GM19099 (cell line): ENCODE results near the gene GALNT5.

Experiments used
- POLR2A ChIP-seq: IDR thresholded peaks from 3 replicates; pipeline ENCODE4 v1.6.1; 2011; ENCODE audit warnings: low read depth; ENCODE audit not compliant: insufficient read length; ENCODE audit errors: extremely low read depth

GALNT5 gene

DNA sequence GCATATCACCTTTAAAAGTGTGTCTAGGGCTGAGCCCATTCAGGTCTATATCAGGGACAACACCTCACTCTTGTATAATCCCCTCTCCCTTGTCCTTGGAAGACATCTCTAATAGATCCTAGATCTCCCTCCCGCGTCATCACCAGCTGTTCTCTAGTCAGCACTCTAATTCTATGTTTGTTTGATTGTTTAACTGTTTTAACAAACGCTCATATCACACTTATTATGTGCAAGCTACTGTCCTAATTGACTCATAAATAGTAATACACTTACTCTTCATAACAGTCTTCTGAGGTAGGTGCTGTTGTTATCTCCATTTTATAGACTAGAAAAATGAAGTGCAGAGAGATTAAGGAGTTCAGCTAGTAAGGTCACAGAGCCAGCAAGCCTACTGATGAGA, 69.7 kb downstream of the GALNT5 start:
- no peak for TF ChIP-seq POLR2A

DNA sequence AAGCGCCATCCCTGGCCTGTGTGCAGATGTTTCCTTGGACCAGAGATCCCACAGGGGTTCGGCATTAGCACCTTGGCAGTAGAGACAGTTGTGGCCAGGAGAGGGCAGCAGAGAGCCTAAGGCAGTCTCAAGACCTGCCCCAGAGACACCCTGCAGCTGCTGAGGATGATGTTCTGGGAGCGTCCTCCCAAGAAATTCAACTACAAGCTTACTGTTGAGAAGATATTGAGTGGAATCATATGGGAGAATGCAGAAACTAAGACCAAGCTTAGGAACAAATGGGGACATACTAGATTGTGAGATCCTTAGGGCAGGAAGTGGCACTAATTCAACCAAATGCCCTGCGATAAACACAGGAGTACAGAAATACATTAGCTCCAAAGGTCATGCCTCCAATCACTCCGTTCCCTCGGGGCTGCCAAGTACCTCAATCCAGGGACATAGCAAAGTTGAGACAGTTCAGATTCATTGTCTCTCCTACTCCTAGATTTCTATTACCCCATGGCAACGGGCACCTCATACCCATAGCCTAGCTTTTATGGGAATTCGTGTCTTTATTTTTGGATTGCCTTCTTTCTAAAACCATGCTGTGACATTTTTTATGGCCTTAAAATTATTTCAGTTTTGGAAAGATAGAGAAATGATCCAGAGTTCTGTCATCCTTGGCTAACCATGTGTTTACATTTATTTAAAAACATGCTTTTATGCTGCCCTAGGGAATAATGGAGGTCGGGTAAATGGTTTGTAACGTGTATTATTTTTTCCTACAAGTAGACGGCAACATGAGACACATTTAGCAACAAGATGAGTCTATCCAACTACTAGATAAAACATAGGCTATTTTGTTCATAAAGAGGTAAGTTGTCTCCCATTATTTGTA, 70.4 kb downstream of the GALNT5 start:
- no peak for TF ChIP-seq POLR2A

DNA sequence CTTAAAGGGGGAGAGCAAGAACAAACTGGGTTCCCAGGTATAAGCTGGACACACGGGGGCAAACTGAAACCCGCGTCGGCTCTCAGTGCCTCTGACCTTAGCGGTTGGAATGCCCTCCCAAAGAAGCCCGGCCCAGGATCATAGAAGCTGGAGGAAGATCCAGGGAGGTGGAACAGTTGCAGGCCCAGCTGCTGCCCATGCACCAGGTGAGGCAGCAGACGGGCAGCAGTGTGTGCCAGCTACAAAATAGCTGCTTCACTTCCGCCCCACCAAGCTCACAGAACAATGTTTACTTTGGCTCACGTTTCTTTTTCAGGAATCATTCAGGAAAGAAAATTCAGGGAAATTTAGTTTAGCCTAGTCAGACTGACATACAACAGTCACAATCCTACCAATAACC, 72.0 kb downstream of the GALNT5 start:
- TF ChIP-seq POLR2A = no peak

DNA sequence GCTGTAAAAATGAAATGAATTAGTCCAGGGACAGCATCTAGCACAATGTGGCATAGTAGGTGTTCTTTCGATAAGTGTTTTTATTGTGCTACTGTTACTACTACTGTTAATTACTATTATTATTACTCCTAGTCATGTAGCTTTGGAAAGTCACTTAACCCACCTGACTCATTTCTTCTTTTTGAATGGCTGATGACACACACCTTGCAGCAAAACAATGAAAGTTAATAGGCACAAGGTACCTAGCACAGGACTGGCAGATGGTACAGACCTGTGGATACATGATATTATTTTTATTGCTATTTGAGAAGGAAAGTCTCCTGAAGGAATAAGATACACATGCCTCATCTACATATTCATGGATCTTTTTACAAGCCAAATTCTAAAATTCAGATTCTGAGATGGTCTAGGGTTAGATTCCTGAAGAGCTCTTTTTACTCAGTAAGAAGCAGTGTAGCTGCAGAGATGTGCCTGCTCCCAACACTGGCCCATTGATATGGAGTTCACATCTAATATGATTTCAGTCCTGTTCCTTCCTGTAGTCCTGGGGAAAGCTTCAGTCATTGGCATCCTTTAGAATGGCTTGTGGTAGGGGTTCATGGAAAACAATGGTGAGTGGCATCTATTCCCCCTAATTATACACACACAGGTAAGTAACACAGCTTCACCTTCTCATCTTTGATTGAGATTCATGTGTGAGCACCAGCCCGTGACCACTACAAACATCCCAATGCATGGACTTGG, 76.0 kb downstream of the GALNT5 start:
- no peak for TF ChIP-seq POLR2A

DNA sequence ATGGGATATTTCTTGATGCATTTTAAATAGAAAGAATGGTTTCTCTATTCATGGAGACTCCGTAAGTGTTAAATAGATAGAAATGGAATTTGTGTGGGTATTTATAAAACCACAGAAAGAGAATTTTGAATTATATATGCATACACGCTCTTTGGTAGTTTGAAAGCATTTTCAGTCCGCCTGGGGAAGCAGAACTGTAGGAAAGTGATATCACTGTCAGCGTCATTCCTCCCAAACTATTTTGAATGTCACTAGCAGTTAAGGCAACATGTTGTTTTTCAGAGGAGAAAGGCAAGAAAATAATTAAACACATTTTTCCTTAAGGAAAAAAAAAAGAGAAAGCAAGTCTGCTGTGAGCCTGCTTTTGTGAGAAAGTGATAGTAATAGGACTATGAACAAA, 76.8 kb downstream of the GALNT5 start:
- no peak for TF ChIP-seq POLR2A

DNA sequence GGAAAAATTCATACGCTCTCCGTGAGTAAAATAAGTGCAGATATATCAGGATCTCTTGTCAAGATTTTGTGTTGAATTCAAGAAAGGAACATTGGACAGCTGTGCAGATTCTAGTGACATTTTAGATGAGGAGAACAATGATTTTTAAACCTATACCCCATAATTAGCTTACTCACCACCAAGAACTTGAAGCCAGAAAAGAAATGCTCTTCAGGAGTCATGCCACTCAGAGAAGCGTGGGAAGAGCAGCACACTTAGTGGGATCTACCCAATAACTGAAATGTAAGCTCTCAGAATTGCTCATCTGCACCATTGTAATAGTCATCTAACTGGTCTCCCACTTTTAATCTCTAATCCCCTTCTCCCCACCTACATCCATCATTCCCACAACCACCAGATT, 77.3 kb downstream of the GALNT5 start:
- no peak for TF ChIP-seq POLR2A

DNA sequence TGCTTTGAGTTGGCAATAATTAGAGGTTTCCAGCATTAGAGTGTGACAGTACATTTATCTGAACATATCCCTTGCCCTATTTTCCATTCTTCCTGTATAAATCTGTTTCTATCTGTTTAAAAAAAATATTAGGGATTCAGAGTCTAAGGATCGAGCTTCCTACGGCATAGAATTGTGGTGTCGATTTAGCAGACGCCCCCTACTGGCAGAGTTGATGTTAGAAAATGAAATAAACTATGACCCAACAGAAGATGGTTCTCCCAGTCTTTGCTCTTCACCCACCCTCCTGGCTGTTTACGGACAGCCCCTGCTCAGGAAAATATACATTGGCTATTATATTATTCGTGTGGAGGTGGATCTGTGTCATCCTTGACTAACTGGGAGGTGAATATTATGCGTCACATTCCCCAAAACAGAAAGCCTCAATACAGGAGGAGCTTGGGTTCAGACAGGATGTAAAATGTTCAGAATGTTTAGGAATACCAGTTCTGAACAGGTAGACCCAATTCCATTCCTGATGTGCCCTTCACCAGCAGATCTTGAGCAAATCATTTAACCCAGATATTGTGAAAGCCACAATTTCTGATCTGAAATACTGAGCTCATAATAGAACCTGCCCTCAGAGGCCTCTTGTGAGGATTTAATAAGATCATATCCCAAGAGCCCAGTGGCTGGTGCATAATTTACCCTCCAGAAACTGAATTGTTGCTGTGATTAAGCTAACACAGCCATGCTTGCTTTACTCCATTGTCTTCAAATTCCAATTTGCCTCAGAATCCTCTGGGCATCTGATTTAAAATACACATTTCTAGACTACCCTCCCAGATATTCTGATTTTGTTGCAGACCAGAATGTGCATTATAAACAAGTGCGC, 78.9 kb downstream of the GALNT5 start:
- TF ChIP-seq POLR2A = no peak

DNA sequence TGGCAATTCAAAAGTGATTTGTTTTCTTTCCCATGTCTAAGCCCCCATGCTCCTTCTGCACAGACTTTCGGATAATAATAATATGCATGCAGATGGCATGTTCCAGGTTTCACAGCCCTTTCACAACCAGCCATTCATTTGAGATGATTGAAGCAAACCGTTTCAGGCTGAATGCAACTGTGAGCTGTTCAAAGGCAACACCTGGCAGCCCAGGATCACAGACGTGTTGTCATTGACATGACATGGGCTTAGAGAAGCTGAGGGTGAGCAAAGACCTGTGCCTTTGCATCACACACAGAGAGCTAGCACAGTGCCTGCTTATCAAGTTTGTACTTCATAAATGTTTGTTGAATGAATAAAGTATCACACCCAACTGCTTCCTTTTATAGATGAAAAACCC, 80.5 kb downstream of the GALNT5 start:
- no peak for TF ChIP-seq POLR2A

DNA sequence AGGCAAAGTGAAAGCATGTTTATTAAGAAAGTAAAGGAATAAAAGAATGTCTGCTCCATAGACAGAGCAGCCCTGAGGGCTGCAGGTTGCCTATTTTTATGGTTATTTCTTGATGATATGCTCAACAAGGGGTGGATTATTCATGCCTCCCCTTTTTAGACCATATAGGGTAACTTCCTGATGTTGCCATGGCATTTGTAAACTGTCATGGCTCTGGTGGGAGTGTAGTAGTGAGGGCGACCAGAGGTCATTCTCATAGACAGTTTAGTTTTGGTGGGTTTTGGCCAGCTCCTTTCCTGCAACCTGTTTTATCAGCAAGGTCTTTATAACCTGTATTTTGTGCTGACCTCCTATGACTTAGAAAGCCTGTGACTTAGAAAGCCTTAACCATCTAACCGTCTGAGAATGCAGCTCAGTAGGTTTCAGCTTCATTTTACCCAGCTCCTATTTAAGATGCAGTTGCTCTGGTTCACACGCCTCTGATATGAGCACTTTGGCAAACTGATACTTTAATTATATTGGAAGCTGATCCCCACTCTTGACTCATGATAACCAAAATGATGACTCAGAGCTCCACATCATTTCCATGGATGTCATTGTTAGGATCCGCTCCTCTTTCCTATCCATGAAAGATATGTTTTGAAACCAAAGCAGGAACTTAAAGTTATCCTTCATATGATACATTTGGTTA, 82.6 kb downstream of the GALNT5 start:
- TF ChIP-seq POLR2A = no peak

DNA sequence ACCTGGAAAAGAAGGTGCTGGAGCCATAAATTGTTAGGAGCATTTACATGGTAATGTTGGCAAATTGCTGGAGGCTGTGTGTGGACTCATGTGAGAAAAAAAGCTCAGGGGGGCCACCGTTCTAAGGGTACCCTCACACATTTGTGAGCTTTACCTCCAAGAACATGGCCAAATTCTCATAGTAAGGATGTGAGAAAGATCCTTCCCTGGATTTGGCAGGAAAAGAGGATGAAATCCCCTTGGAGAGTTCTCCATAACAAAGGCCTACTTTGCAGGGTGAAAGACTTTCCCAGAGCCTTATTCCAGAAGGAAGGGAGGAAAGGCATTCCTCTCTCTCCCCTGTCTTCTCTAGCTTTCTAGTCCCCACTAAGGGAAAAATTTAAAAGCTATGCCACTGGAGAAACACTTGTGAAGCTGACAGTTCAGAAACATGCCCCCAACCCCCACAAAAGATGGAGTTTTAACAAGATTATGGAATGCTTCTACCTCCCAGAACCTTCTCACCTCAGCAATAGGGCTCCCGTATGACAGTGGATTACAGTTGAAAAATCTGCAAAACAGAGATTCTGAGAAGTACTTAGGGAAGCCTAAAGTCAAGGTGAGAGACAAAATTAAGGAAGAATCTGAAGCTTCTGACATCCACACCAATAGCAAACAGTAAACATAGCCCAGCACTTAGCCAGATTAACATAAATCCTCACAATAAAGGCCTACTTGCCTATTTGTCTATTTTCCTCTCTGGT, 88.3 kb downstream of the GALNT5 start:
- TF ChIP-seq POLR2A = no peak

DNA sequence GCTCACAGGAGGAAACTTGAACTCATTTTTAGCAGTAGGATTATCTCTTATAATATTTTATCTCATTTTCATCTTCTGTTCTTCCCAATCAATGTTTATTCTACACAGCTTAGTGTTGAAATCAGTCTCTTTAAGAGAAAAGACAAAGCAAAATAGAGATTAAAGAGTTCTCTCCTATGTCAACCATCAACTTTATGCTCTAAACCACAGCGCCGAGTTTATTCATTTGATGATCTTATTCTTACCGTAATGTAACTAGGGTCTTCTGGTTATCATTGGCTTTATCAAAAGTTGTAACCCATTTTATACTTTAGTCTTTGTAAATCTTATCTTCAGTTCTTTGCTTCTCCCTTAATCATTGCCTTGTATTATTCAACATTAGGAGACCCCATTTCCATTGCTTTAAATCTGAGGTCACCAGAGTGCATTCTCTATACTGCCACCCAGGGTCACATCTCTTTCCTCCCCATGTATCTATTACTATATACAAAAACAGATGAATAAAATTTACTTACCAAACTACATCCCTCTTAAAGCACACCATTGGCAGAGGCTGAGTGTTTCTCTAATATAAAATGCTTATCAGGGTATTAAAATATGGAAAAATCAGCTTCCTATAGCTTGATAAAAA, 90.9 kb downstream of the GALNT5 start:
- TF ChIP-seq POLR2A = no peak

DNA sequence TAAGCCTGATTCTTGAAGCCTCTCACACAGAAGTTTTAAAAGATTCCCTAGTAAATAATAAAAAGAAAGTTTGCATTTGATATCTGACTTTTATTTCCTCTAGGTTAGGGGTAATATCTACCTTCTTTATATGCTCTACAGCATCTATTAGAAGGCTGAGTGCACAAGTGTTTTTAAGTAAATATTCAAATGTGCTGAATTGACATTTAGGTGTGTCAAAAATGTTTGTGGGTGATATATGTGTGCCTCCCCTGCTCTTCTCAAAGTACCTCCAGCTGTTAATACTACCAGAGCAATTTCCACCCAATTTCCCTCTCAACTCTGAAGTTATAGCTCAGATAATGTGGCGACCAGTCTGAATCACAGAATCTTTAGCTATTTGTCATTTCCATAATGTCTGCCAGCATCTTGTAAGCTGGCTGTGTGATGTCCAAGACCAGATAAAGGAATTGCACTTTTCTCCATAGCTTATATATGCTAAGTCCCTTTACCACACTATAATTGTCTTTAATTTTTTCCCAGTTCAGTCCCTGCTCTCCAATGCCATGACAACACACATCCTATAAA, 92.5 kb downstream of the GALNT5 start:
- TF ChIP-seq POLR2A = no peak

DNA sequence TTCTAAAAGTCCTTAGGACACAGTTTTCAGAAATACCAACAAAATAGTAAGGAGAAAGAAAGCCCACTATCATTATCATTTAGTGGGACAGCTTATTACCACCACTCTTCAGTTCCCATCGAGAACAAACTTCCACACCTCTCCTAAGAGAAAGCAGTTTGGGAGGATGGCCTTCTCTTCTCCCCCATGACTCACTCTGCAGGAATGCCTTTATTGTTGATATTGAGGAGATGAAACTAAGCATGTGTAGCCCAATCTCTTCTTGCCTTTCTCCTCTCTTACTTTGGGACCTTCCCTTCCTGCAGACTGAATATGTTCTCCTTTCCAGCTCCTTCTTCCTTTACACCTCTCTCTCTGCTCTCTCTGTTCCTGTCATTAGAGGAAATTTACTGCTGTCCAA, 98.1 kb downstream of the GALNT5 start:
- no peak for TF ChIP-seq POLR2A
